ENCODE measurements around the gene PMFBP1. TPM values are rescaled to one million over a fixed set of nuclear protein-coding genes. Genes with fewer than 3 reads are reported as not detected.

PMFBP1 gene
- total RNA-seq, 6 donors from 2014 or later, result 0.15 to 7.3 (median 1.1) TPM

- Histone ChIP-seq H3K4me1 (no peaks in the 10 kb centered on the region), H3K27me3 (no peaks in the 10 kb centered on the region), H3K36me3 (no peaks in the 10 kb centered on the region), H3K27ac (no peak overlapping the region), H3K9me3 (no peaks in the 10 kb centered on the region), H3K4me3 (no peak overlapping the region)
- DNase-seq, result no peak
- TF ChIP-seq EP300 (IDR thresholded peaks at IDR 0.05) (no peak), POLR2A (IDR thresholded peaks at IDR 0.05) (no peak), CTCF (IDR thresholded peaks at IDR 0.05) (no peak), POLR2AphosphoS5 (IDR thresholded peaks at IDR 0.05) (no peak)
- ATAC-seq (ENCODE audit: low FRiP score in 2 of 2), result no peak
- WGBS, 2 donors, result 75 to 80% methylated on average over 6 of the region's 6 CpGs
Observed at GRCh38 chr16:72216767-72217166, 44.8 kb upstream of the PMFBP1 start.

GRCh38 chr16:72214821-72215220 lies 42.9 kb upstream of the PMFBP1 start:
- no peaks in the 10 kb centered on the region for H3K36me3 ChIP-seq
- no peak overlapping the region for H3K4me3 ChIP-seq
- no peak for ATAC-seq (ENCODE audit: low FRiP score in 2 of 2)
- DNase-seq, result no peak
- H3K4me1 ChIP-seq, result no peaks in the 10 kb centered on the region
- no peaks in the 10 kb centered on the region for H3K9me3 ChIP-seq
- H3K27ac ChIP-seq, result no peak overlapping the region
- H3K27me3 ChIP-seq, result no peaks in the 10 kb centered on the region
- no peak for TF ChIP-seq EP300 (IDR thresholded peaks at IDR 0.05)
- TF ChIP-seq POLR2A (IDR thresholded peaks at IDR 0.05), result no peak
- no peak for TF ChIP-seq POLR2AphosphoS5 (IDR thresholded peaks at IDR 0.05)
- no peak for TF ChIP-seq CTCF (IDR thresholded peaks at IDR 0.05)

- Histone ChIP-seq H3K27ac (no peak overlapping the region), H3K9me3 (no peaks in the 10 kb centered on the region), H3K4me3 (no peak overlapping the region), H3K36me3 (no peaks in the 10 kb centered on the region), H3K27me3 (no peaks in the 10 kb centered on the region), H3K4me1 (no peaks in the 10 kb centered on the region)
- ATAC-seq (ENCODE audit: low FRiP score in 2 of 2), result no peak
- no peak for TF ChIP-seq POLR2A (IDR thresholded peaks at IDR 0.05)
- TF ChIP-seq CTCF (IDR thresholded peaks at IDR 0.05), result no peak
- TF ChIP-seq POLR2AphosphoS5 (IDR thresholded peaks at IDR 0.05), result no peak
- no peak for TF ChIP-seq EP300 (IDR thresholded peaks at IDR 0.05)
- no peak for DNase-seq
Observed at GRCh38 chr16:72211110-72211509, 39.2 kb upstream of the PMFBP1 start.

DNA sequence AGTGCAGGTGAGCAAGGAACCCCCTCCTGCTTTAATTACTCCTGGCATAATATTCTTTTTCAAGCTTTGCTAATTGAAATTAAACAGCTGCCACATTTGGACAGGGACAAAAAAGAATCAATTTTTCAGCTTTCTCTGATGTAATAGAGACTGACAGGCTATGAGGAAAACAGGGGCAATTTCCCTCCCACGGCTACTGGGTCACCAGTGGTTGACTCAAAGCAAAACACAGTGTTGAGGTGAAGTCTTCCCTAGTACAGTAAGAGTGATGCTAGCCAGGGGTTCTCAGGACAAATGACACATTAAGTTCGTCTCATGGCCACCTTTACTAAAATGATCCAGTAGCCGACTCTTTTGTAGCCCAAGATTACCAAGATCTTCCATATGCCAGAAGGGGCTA lies 38.6 kb upstream of the PMFBP1 start:
- no peak overlapping the region for H3K27ac ChIP-seq
- no peak for DNase-seq
- no peaks in the 10 kb centered on the region for H3K27me3 ChIP-seq
- TF ChIP-seq CTCF (IDR thresholded peaks at IDR 0.05) (no peak), POLR2A (IDR thresholded peaks at IDR 0.05) (no peak), POLR2AphosphoS5 (IDR thresholded peaks at IDR 0.05) (no peak), EP300 (IDR thresholded peaks at IDR 0.05) (no peak)
- ATAC-seq (ENCODE audit: low FRiP score in 2 of 2), result no peak
- 80 to 91% methylated on average over 3 of the region's 3 CpGs for WGBS, 2 donors
- no peaks in the 10 kb centered on the region for H3K9me3 ChIP-seq
- H3K4me3 ChIP-seq, result no peak overlapping the region
- no peaks in the 10 kb centered on the region for H3K4me1 ChIP-seq
- no peaks in the 10 kb centered on the region for H3K36me3 ChIP-seq

GRCh38 chr16:72210072-72210471 lies 38.1 kb upstream of the PMFBP1 start:
- H3K27ac ChIP-seq, result no peak overlapping the region
- TF ChIP-seq CTCF (IDR thresholded peaks at IDR 0.05) (no peak), POLR2AphosphoS5 (IDR thresholded peaks at IDR 0.05) (no peak), EP300 (IDR thresholded peaks at IDR 0.05) (no peak), POLR2A (IDR thresholded peaks at IDR 0.05) (no peak)
- no peaks in the 10 kb centered on the region for H3K36me3 ChIP-seq
- no peak for DNase-seq
- no peaks in the 10 kb centered on the region for H3K4me1 ChIP-seq
- no peaks in the 10 kb centered on the region for H3K9me3 ChIP-seq
- no peaks in the 10 kb centered on the region for H3K27me3 ChIP-seq
- 84 to 93% methylated on average over 3 of the region's 3 CpGs for WGBS, 2 donors
- ATAC-seq (ENCODE audit: low FRiP score in 2 of 2), result no peak
- H3K4me3 ChIP-seq, result no peak overlapping the region
